Caki2 (cell line): ENCODE results near the gene NHLRC2. TPM values are rescaled to one million over a fixed set of nuclear protein-coding genes. Genes with fewer than 3 reads are reported as not detected.

Experiments used
- DNase-seq: peaks from one replicate; pipeline ENCODE4 v3.0.0-alpha.2; 2015; ENCODE audit warnings: low read depth
- in situ Hi-C: cut with HindIII; loops from 2 replicates; pipeline ENCODE4 v1.10.0; 2016; ENCODE audit warnings: low sequenced_read_pairs, low pct_unique_long_range_greater_than_20kb, mixed read lengths
- total RNA-seq: library from RNA; depleted of rRNA; stranded (reverse); fragments of >200 nt; shearing (Covaris generic); gene quantifications from 2 replicates; pipeline ENCODE4 v1.2.3, GENCODE V29; 2014; ENCODE audit warnings: low replicate concordance

The NHLRC2 gene
- total RNA-seq, 1 experiment from 2014 or later = 21.8 TPM

GRCh38 chr10:113856563-113856962 is 2.1 kb downstream of the NHLRC2 start:
- no peak for DNase-seq
- in situ Hi-C loops = no loop called here

GRCh38 chr10:113857210-113857609 is 2.7 kb downstream of the NHLRC2 start:
- in situ Hi-C loops = no loop called here

GRCh38 chr10:113858541-113858940 is 4.1 kb downstream of the NHLRC2 start:
- no peak for DNase-seq
- in situ Hi-C loops = no loop called here

More at GRCh38 chr10:113857210-113857609, 2.7 kb downstream of the NHLRC2 start:
- DNase-seq = no peak

- in situ Hi-C loops = no loop called here
- no peak for DNase-seq
These were observed 4.8 kb downstream of the NHLRC2 start for GRCh38 chr10:113859261-113859660.

GRCh38 chr10:113865901-113866300 is 11.4 kb downstream of the NHLRC2 start:
- in situ Hi-C loops = no loop called here
- no peak for DNase-seq

GRCh38 chr10:113866551-113867394 is 12.3 kb downstream of the NHLRC2 start:
- in situ Hi-C loops = no loop called here
- DNase-seq = no peak

GRCh38 chr10:113867904-113868303 is 13.4 kb downstream of the NHLRC2 start:
- no peak for DNase-seq
- in situ Hi-C loops = no loop called here

- in situ Hi-C loops = no loop called here
- no peak for DNase-seq
These were observed 15.3 kb downstream of the NHLRC2 start for GRCh38 chr10:113869789-113870188.

GRCh38 chr10:113872139-113873030 is 17.9 kb downstream of the NHLRC2 start:
- peak; percentile 4 for DNase-seq
- in situ Hi-C loops = no loop called here

GRCh38 chr10:113875212-113875611 is 20.8 kb downstream of the NHLRC2 start:
- DNase-seq = no peak
- in situ Hi-C loops = no loop called here

- in situ Hi-C loops = no loop called here
- no peak for DNase-seq
These were observed 22.0 kb downstream of the NHLRC2 start for GRCh38 chr10:113876461-113876860.

GRCh38 chr10:113879691-113880090 is 25.2 kb downstream of the NHLRC2 start:
- DNase-seq = no peak
- in situ Hi-C loops = no loop called here

GRCh38 chr10:113880236-113880635 is 25.8 kb downstream of the NHLRC2 start:
- in situ Hi-C loops = no loop called here
- DNase-seq = peak; percentile 22

GRCh38 chr10:113882240-113882639 is 27.8 kb downstream of the NHLRC2 start:
- no peak for DNase-seq
- in situ Hi-C loops = no loop called here

GRCh38 chr10:113889911-113890310 is 35.5 kb downstream of the NHLRC2 start:
- in situ Hi-C loops = no loop called here
- no peak for DNase-seq

GRCh38 chr10:113890769-113891168 is 36.3 kb downstream of the NHLRC2 start:
- DNase-seq = no peak
- in situ Hi-C loops = no loop called here

GRCh38 chr10:113891476-113891875 is 37.0 kb downstream of the NHLRC2 start:
- no peak for DNase-seq
- in situ Hi-C loops = no loop called here

- in situ Hi-C loops = no loop called here
These were observed 39.1 kb downstream of the NHLRC2 start for GRCh38 chr10:113893570-113893969.

GRCh38 chr10:113894581-113894980 is 40.1 kb downstream of the NHLRC2 start:
- in situ Hi-C loops = no loop called here
- no peak for DNase-seq

More at GRCh38 chr10:113893570-113893969, 39.1 kb downstream of the NHLRC2 start:
- DNase-seq = no peak
